ENCODE measurements around the gene LARP1B. TPM values are rescaled to one million over a fixed set of nuclear protein-coding genes. Genes with fewer than 3 reads are reported as not detected.

Gene LARP1B
- total and polyA plus RNA-seq, 4 donors, result 17.5 to 69.6 (median 23.7) TPM

Other genes starting within 250 kb of the LARP1B start
- gene PLK4, start 180.4 kb upstream of the LARP1B start, total RNA-seq, result 10 to 100 TPM in 1 of 2 donors, under 1 TPM in 1; 0.42 to 28.9 TPM
- gene PLK4, start 180.4 kb upstream of the LARP1B start, polyA plus RNA-seq, result under 1 TPM; 0.68 to 0.78 TPM
- gene MFSD8, start 96.1 kb upstream of the LARP1B start, total RNA-seq, result 10 to 100 TPM; 19.5 to 21.0 TPM
- gene MFSD8, start 96.1 kb upstream of the LARP1B start, polyA plus RNA-seq, result 10 to 100 TPM in 1 of 2 donors, 1 to 10 TPM in 1; 6.3 to 15.6 TPM
- 10 to 100 TPM in 1 of 2 donors, 1 to 10 TPM in 1; 8.8 to 14.1 TPM for gene ABHD18, start 95.9 kb upstream of the LARP1B start, total RNA-seq
- gene ABHD18, start 95.9 kb upstream of the LARP1B start, polyA plus RNA-seq, result 1 to 10 TPM; 3.9 to 8.1 TPM
- 10 to 100 TPM; 31.5 to 44.3 TPM for gene PGRMC2, start 226.5 kb downstream of the LARP1B start, total RNA-seq
- 10 to 100 TPM; 28.9 to 32.8 TPM for gene PGRMC2, start 226.5 kb downstream of the LARP1B start, polyA plus RNA-seq